GM21381 (cell line): ENCODE data around the gene ALG2.

Source experiments
- ATAC-seq: cut with Tn5 transposase; IDR thresholded peaks from one replicate; pipeline ENCODE4 v1.9.1; 2021; ENCODE audit warnings: mild to moderate bottlenecking, moderate library complexity; ENCODE audit not compliant: unreplicated experiment

ALG2 gene

GRCh38 chr9:99173570-99174504, 47.9 kb downstream of the ALG2 start:
- ATAC-seq: no peak

DNA sequence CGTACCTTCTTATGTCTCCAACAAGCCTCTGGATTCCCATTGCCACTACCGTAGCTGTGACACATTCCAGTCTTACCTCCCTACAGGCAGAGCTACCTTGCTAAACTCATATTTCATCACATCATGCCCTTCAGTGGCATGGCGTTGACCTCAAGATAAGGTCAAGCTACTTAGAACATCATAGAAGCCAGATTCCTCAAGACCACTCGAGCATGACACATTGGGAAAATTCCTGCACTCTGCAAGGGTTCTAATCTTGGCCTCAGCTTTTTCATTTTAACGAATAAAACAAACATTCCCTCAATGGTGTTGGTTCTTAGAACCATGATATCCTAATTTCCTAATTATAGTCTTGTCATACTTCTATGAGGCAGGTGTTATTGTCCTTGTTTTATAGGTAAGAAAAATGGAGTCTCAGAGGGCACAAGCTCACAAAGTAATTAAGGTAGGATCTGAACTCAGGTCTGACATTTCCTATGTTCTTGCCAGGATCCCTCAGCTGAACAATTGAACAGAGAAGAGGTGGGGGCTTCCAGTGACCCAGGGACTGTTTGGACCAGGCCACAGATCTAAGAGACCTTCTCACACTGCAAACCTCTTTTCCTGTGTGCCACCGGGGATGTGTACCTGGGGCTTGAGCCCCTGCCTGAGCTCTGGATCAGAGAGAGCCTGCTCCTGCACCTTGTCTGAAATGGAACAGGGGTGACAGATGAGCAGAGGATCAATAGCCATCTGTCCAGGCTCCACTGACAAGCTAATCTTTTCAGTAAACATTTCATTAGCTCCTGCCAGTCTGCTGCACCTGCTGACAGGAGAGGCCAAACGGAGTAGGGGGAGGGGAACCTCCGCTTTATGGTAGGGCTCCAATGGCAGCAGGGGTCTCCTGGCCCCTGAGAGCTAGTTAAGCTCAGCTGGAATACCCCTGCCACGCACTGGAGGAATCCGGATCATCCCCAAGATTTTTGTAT, 49.3 kb downstream of the ALG2 start:
- ATAC-seq: no peak

- no peak for ATAC-seq
Measured at GRCh38 chr9:99171225-99172123, 50.3 kb downstream of the ALG2 start.

GRCh38 chr9:99169982-99170761, 51.6 kb downstream of the ALG2 start:
- no peak for ATAC-seq

- ATAC-seq: no peak
Measured at GRCh38 chr9:99169086-99169485, 52.7 kb downstream of the ALG2 start.

- ATAC-seq: no peak
Measured at GRCh38 chr9:99167694-99168093, 54.0 kb downstream of the ALG2 start.

DNA sequence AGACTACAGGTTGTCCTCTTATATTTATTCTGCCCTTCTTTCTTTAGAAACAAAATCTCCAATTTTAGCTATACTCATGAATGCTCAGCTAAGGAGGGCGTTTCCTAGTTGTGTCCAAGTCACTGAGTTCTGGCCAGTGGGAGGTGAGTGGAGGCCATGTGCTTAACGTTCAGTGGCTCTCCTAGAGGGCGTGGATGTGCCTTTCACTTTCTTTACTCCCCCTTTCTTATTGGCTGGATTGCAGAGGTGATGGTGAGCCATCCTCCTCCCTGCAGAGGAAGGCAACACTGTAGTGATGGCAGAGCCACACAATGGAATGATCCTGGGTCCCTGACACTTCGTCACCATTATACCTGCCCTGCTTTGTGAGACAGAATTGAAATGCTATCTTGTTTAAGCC, 54.6 kb downstream of the ALG2 start:
- ATAC-seq: no peak
